DMS53 (cell line): Measurements from ENCODE around the gene SURF6.
"Not testable (repeated sequence)": the region's sequence is repeated elsewhere in the genome, so short reads cannot be mapped to it uniquely, and the experiment has no call there.

Experiments
- DNase-seq: peaks from one replicate; lab custom pipeline; 2025; lab: John Stamatoyannopoulos, UW

The SURF6 gene

GRCh38 chr9:133335924-133336811 is at the start of gene SURF6:
SURF6 (minus strand) TSS chr9:133336188; CDS start chr9:133336132, 56 bp downstream.
- peak; percentile 98 for DNase-seq

DNA sequence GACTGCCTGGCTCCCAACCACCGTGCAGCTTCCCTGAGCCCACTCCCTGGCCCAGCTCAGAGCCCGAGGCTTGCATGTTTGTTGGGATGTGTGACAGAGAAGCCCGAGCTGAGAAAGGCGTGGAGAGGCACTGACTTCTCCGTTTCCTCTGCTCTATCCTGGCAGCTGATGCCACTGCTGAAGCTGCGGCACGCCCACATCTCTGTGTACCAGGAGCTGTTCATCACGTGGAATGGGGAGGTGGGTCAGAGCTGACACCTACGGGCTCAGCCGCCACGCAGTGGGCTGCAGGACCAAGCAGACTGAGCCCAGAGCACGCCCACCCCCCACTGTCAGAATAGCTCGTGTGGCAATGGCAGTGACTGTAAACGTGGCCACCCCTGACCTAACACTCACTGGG is 49.5 kb upstream of the SURF6 start:
- DNase-seq: no peak

DNA sequence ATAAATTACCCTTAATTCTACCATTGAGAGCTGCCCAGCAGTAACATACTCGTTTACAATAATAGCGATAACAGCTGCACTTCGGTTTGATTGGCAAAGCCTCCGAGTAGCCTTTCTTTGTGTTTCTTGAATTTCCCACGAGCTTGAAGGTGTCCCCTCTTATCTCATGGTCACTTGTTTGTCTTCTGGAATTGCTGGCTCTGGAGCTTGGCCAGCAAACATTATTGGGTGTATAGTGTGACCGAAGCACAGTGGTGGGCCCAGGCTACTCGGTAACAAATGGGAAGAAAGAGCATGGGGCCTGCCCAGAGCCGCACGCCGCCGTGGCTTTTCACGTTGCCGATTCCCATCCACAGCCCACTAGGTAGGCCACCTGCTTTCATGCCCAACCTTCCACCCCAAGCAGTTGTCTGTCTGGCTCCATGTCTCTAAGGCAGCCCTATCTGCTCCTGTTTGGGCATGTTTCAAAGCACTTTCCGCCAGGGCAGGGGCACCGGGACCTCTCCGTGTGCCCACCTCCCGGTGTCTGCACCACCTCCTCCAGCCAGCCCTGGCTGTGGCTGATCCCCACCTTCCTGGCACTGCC is 48.8 kb upstream of the SURF6 start:
- no peak for DNase-seq

DNA sequence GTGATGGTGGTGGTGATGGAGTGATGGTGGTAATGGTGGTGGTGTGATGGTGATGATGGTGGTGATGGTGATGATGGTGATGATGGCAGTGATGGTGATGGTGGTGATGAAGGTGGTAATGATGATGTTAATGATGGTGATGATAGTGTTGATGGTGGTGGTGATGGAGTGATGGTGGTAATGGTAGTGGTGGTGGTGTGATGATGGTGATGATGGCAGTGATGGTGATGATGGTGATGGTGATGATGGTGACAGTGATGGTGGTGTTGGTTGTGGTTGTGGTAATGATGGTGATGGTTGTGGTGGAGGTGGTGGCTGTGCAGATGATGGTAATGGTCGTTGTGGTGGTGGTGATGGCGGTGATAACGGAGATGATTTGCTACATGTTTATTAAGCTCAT is 47.5 kb upstream of the SURF6 start:
- DNase-seq: no peak

- no peak for DNase-seq
These were observed 46.6 kb upstream of the SURF6 start for GRCh38 chr9:133382507-133383141.

DNA sequence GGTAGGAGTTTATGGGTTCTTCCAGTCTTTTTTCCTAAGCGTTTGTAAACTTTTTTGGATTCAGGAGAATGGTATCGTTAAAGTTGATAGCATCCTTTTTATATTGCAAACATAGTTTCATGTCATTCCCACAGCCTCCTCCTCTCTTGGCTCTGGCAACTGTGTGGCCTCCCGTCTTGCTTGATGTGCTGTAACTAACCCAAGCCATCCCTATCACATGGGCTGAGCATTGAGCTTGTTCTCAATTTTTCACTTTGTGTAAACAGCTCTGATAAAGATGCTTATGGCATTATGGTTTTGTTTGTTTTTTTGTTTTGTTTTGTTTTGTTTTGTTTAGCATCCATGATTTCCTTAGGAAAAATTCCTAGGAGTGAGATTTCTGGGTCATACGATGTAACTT is 44.7 kb upstream of the SURF6 start:
- DNase-seq: no peak

- no peak for DNase-seq
These were observed 43.4 kb upstream of the SURF6 start for GRCh38 chr9:133379153-133380086.

GRCh38 chr9:133378408-133378962 is 42.5 kb upstream of the SURF6 start:
- DNase-seq: no peak

DNA sequence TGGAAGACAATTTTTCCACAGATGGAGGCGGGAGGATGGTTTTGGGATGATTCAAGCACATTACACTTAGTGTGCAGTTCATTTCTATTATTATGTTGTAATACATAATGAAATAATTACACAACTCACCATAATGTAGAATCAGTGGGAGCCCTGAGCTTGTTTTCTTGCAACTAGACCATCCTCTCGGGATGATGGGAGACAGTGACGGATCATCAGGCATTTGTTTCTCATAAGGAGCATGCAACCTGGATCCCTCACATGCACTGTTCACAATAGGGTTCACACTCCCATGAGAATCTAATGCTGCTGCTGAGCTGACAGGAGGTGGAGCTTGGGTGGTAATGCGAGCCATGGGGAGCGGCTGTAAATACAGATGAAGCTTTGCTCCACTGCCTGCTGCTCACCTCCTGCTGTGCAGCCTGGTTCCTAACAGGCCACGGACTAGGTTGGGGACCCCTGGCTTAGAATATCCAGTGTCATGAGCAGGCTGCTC is 41.8 kb upstream of the SURF6 start:
- DNase-seq: peak; percentile 59

DNA sequence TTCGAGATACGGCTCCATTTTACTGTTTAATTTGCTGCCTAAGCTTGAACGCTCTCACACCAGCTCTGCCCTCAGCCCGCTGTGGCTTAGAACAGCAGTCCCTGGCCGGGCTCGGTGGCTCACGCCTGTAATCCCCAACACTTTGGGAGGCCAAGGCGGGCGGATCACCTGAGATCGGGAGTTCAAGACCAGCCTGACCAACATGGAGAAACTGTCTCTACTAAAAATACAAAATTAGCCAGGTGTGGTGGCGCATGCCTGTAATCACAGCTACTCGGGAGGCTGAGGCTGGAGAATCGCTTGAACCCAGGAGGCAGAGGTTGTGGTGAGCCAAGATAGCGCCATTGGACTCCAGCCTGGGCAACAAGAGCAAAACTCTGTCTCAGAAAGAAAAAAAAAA is 41.3 kb upstream of the SURF6 start:
- DNase-seq: not testable (repeated sequence)

GRCh38 chr9:133375724-133376654 is 40.0 kb upstream of the SURF6 start, which contains the start of the genes STKLD1 and SURF4:
STKLD1 (plus strand) TSS chr9:133376366; CDS start chr9:133376474, 108 bp downstream.
SURF4 (minus strand) TSS chr9:133376060; CDS start chr9:133375969, 91 bp downstream.
- peak; percentile 98 for DNase-seq

DNA sequence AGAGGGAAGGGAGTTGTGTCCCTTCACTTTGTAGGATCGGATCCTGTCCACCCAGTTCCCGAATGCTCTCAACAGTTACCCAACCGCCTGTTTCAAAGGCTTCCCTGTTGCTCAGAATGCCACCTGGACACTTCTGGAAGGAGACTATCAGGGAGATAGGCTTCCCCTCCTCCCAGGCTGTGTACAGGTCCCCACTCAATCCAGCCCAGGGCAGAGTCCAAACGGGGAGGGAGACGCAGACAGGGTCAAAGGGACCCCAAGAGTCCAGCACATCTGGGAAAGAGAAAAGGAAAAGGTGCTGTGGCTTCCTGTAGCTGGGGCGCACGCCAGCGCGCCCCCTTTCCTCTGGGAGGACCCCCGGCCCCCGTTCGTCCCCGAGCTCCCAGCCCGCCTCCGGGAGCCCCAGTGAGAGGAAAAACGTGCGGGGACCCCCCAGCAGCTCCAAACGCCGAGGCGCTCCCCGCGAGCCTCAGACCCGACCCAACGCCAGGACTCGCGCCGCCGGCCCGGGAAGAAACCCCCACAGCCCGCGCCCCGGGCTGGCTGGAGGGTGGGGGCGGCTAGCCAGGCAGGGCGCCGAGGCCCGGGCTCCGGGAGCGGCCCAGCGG is 39.2 kb upstream of the SURF6 start:
- DNase-seq: peak; percentile 72

DNA sequence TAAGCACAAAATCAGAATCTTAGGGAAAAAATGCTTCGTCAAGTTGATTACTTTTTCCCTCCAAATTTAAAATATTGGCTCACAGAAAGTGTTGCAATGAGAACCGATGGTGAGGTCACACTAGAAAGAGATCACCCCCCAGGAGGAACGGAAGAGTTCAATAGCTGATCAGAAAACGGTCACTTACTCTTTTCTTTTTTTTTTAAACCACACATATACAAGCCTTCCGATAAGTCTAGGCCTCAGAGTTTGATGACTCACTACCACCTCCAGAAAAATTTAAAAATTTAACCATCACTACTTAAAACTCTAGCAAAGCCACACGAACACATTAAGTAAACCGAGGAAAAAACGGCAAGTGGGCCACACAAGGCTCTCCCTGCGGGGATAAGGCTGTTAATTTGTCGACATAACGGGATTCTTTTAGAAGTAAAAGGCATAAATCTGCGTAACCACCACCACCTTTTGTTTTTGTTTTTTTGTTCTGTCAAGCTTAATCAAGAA is 38.7 kb upstream of the SURF6 start:
- no peak for DNase-seq

- no peak for DNase-seq
These were observed 36.2 kb upstream of the SURF6 start for GRCh38 chr9:133372144-133372543.

GRCh38 chr9:133371261-133371711 is 35.3 kb upstream of the SURF6 start:
- no peak for DNase-seq

DNA sequence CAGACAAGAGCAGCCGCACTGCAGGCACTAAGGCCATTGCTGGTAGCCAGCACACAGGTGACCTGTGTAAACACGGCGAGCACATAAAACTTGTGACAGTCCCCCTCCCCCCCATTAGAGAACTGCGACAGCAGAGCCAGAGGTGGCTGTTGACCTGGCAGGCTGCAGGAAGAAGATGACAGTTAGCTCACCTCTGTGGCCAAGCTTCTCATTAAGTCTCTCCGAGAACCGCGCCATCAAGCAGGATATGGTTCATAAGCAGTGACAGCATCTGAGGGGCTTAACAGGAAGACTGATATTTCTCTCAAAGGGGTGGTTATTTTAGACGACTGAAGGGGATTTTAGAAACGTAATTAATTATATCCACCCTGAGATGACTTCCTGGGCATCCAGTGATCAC is 34.7 kb upstream of the SURF6 start:
- no peak for DNase-seq

GRCh38 chr9:133369933-133370332 is 33.9 kb upstream of the SURF6 start:
- no peak for DNase-seq

GRCh38 chr9:133369422-133369821 is 33.4 kb upstream of the SURF6 start:
- DNase-seq: no peak

GRCh38 chr9:133368249-133368881 is 32.4 kb upstream of the SURF6 start:
- DNase-seq: peak; percentile 57
